SK-N-SH (cell line): ENCODE measurements around the gene WBP2.

Source experiments
- CTCF ChIP-seq: fragments of 200-600 bp; sonication (generic); IDR thresholded peaks from 2 replicates; pipeline ENCODE4 v1.6.1; 2017; ENCODE audit warnings: antibody characterized with exemption, mild to moderate bottlenecking, moderate library complexity
- EP300 ChIP-seq, 2 experiments: IDR thresholded peaks; 2 replicates each; pipeline versions ENCODE4 v1.4.0 to v1.6.1; 2012; ENCODE audit warnings: borderline replicate concordance in 1 of 2, low read depth in 1 of 2, low read length in 1 of 2
- EZH2phosphoT487 ChIP-seq: fragments of 200-600 bp; sonication (generic); IDR thresholded peaks from 2 replicates; pipeline ENCODE4 v1.6.1; 2017; ENCODE audit warnings: low read depth, mixed run types, mild to moderate bottlenecking, antibody characterized with exemption, moderate library complexity, borderline replicate concordance
- FOXM1 ChIP-seq: IDR thresholded peaks from 2 replicates; pipeline ENCODE4 v1.4.0; 2012; ENCODE audit warnings: low read depth, mild to moderate bottlenecking
- MAX ChIP-seq: IDR thresholded peaks from 2 replicates; pipeline ENCODE4 v1.4.0; 2012; ENCODE audit warnings: low read depth
- MXI1 ChIP-seq: IDR thresholded peaks from 2 replicates; pipeline ENCODE4 v1.6.1; 2012; ENCODE audit warnings: mild to moderate bottlenecking, low read depth, low read length, improper control_type of control experiment
- RAD21 ChIP-seq: IDR thresholded peaks from 2 replicates; pipeline ENCODE4 v1.6.1; 2012; ENCODE audit warnings: mild to moderate bottlenecking, low read length
- RCOR1 ChIP-seq: fragments of 150-350 bp; IDR thresholded peaks from 2 replicates; pipeline ENCODE4 v1.6.1; 2017; ENCODE audit warnings: antibody characterized with exemption, low read length
- SIN3A ChIP-seq: IDR thresholded peaks from 2 replicates; pipeline ENCODE4 v1.6.1; 2012; ENCODE audit warnings: low read depth, mild to moderate bottlenecking, low read length, moderate library complexity, borderline replicate concordance
- YY1 ChIP-seq: IDR thresholded peaks from 2 replicates; pipeline ENCODE4 v1.4.0; 2012; ENCODE audit warnings: low read depth, mild to moderate bottlenecking

GRCh38 chr17:75822119-75822799, 32.9 kb downstream of the WBP2 start:
- TF ChIP-seq YY1 (no peak), CTCF (no peak), RCOR1 (no peak), MAX (no peak), SIN3A (no peak), RAD21 (no peak), EP300 (IDR thresholded peaks at IDR 0.05; ENCODE audit: borderline replicate concordance in 1 of 2, low read depth in 1 of 2, low read length in 1 of 2) (no peak), MXI1 (0 out of 2 replicates have a peak, but pooled peaks have one; percentile 22), EZH2phosphoT487 (no peak), FOXM1 (no peak)
